Stimulated activated naive CD8-positive, alpha-beta T cell treated with anti-CD3 and anti-CD28 coated beads, Interleukin-15, amount 100 ng/mL, for 72 hours (primary cell): ENCODE measurements around the gene SPN.
"Not testable (repeated sequence)": the region's sequence is repeated elsewhere in the genome, so short reads cannot be mapped to it uniquely, and the experiment has no call there.

ENCODE experiments used
- ATAC-seq: fragments of 150-1000 bp; cut with Tn5 transposase; 2 replicates; pipeline ENCODE4 v1.10.0; 2021; ENCODE audit warnings: mild to moderate bottlenecking, moderate library complexity
- DNase-seq, 2 donors: peaks; one replicate each; pipeline ENCODE4 v3.0.0; 2021 to 2022
- H3K27ac Mint-ChIP-seq, 2 donors: one replicate each; pipeline ENCODE4 v1.8.0; 2022; ENCODE audit warnings: mild to moderate bottlenecking in 2 of 2, mixed read lengths in 2 of 2, moderate library complexity in 2 of 2
- H3K27me3 Mint-ChIP-seq: one replicate; pipeline ENCODE4 v1.8.0; 2022; ENCODE audit warnings: mixed read lengths
- H3K4me1 Mint-ChIP-seq: one replicate; pipeline ENCODE4 v1.8.0; 2022; ENCODE audit warnings: mild to moderate bottlenecking, mixed read lengths
- H3K4me3 Mint-ChIP-seq, 2 donors: one replicate each; pipeline ENCODE4 v1.8.0; 2022; ENCODE audit warnings: mild to moderate bottlenecking in 2 of 2, mixed read lengths in 2 of 2, moderate library complexity in 1 of 2
- H3K9me3 Mint-ChIP-seq, 2 donors: one replicate each; pipeline ENCODE4 v1.8.0; 2022; ENCODE audit warnings: mixed read lengths in 2 of 2

SPN gene, protein sequence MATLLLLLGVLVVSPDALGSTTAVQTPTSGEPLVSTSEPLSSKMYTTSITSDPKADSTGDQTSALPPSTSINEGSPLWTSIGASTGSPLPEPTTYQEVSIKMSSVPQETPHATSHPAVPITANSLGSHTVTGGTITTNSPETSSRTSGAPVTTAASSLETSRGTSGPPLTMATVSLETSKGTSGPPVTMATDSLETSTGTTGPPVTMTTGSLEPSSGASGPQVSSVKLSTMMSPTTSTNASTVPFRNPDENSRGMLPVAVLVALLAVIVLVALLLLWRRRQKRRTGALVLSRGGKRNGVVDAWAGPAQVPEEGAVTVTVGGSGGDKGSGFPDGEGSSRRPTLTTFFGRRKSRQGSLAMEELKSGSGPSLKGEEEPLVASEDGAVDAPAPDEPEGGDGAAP

GRCh38 chr16:29663016-29663806 is at the start of gene SPN:
Gene SPN (plus strand): TSS chr16:29663247. CDS start chr16:29663729, 482 bp downstream.
- peaks cover 67% of the 10 kb centered on the region for H3K4me1 Mint-ChIP-seq
- peak within 1 kb of the TSS; percentile 98 for H3K27ac Mint-ChIP-seq
- no peaks in the 10 kb centered on the region for H3K9me3 Mint-ChIP-seq
- ATAC-seq: peak; percentile 71
- peak within 1 kb of the TSS; percentile 97 to 98 for H3K4me3 Mint-ChIP-seq
- peak; percentile 53 to 71 for DNase-seq
- H3K27me3 Mint-ChIP-seq: no peaks in the 10 kb centered on the region

- H3K27ac Mint-ChIP-seq: peak overlapping the region; percentile 97 to 99
- H3K9me3 Mint-ChIP-seq, H3K27me3 Mint-ChIP-seq: not testable (repeated sequence)
- peaks cover 11% of the 10 kb centered on the region for H3K4me1 Mint-ChIP-seq
- H3K4me3 Mint-ChIP-seq: peak overlapping the region; percentile 88 to 91
- DNase-seq (peak; percentile 90 to 93), ATAC-seq (peak; percentile 58)
These were observed 49.6 kb upstream of the SPN start for GRCh38 chr16:29613307-29614057.

GRCh38 chr16:29614691-29615314 is 48.2 kb upstream of the SPN start:
- H3K4me1 Mint-ChIP-seq, ATAC-seq, DNase-seq, H3K9me3 Mint-ChIP-seq, H3K27ac Mint-ChIP-seq, H3K4me3 Mint-ChIP-seq, H3K27me3 Mint-ChIP-seq: not testable (repeated sequence)

GRCh38 chr16:29616127-29616526 is 46.9 kb upstream of the SPN start:
- not testable (repeated sequence) for H3K4me3 Mint-ChIP-seq, H3K27me3 Mint-ChIP-seq, ATAC-seq, DNase-seq, H3K9me3 Mint-ChIP-seq, H3K27ac Mint-ChIP-seq, H3K4me1 Mint-ChIP-seq

DNA sequence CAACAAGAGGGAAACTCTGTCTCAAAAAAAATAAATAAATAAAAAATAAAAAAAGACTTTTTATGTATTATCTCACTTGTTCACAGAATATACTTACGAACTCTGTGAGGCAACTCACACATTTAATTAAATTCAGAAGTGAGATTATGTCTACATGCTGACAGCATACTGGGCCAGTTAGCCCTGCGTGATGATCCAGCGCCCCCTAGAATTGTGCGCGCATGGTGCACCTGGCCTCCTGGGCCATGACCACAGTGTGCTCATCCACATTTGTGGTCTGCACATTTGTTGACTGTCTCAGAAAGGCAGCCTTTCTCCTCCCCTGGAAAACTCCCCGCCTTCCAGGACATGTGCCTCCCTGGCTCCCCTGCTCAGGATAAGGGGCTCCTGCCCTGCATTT is 42.5 kb upstream of the SPN start:
- not testable (repeated sequence) for H3K27me3 Mint-ChIP-seq, H3K27ac Mint-ChIP-seq, H3K4me1 Mint-ChIP-seq, H3K4me3 Mint-ChIP-seq, H3K9me3 Mint-ChIP-seq
- peak in 1 of 2 donors; percentile 50 for DNase-seq
- ATAC-seq: peak; percentile 86

- not testable (repeated sequence) for ATAC-seq, H3K9me3 Mint-ChIP-seq, H3K4me3 Mint-ChIP-seq, H3K27ac Mint-ChIP-seq, DNase-seq, H3K27me3 Mint-ChIP-seq
- peaks cover 18% of the 10 kb centered on the region for H3K4me1 Mint-ChIP-seq
These were observed 40.3 kb upstream of the SPN start for GRCh38 chr16:29622738-29623137.

DNA sequence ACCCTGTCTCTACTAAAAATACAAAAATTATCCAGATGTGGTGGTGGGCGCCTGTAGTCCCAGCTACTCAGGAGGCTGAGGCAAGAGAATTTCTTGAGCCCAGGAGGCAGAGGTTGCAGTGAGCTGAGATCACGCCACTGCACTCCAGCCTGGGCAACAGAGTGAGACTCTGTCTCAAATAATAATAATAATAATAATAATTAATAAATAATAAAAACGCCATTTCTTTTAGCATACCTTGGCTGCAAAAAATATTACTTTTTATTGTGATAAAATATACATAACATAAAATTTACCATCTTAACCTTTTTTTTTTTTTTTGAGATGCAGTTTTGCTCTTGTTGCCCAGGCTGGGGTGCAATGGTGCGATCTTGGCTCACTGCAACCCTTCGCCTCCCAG is 39.8 kb upstream of the SPN start:
- not testable (repeated sequence) for DNase-seq, H3K4me3 Mint-ChIP-seq, ATAC-seq, H3K9me3 Mint-ChIP-seq, H3K27ac Mint-ChIP-seq, H3K27me3 Mint-ChIP-seq
- H3K4me1 Mint-ChIP-seq: peaks cover 23% of the 10 kb centered on the region

GRCh38 chr16:29625114-29625513 is 37.9 kb upstream of the SPN start:
- H3K27me3 Mint-ChIP-seq, H3K4me3 Mint-ChIP-seq, H3K9me3 Mint-ChIP-seq, ATAC-seq, DNase-seq, H3K27ac Mint-ChIP-seq: not testable (repeated sequence)
- peaks cover 30% of the 10 kb centered on the region for H3K4me1 Mint-ChIP-seq

- ATAC-seq (peak; percentile 99), DNase-seq (peak; percentile 64 to 85)
- not testable (repeated sequence) for H3K9me3 Mint-ChIP-seq, H3K27me3 Mint-ChIP-seq
- peak overlapping the region; percentile 70 to 71 for H3K4me3 Mint-ChIP-seq
- peak overlapping the region; percentile 45 to 89 for H3K27ac Mint-ChIP-seq
- peaks cover 30% of the 10 kb centered on the region for H3K4me1 Mint-ChIP-seq
These were observed 36.2 kb upstream of the SPN start for GRCh38 chr16:29626778-29627331.

- ATAC-seq: peak; percentile 37
- H3K9me3 Mint-ChIP-seq: not testable (repeated sequence)
These were observed 35.4 kb upstream of the SPN start for GRCh38 chr16:29627661-29628075.

GRCh38 chr16:29628707-29629106 is 34.3 kb upstream of the SPN start:
- H3K4me3 Mint-ChIP-seq, DNase-seq, H3K27ac Mint-ChIP-seq, H3K27me3 Mint-ChIP-seq, H3K9me3 Mint-ChIP-seq, ATAC-seq: not testable (repeated sequence)
- H3K4me1 Mint-ChIP-seq: peaks cover 30% of the 10 kb centered on the region

More at GRCh38 chr16:29627661-29628075, 35.4 kb upstream of the SPN start:
- Mint-ChIP-seq H3K4me3 (peak overlapping the region; percentile 12 to 70), H3K27ac (peak overlapping the region in 1 of 2 donors; percentile 45), H3K4me1 (peaks cover 30% of the 10 kb centered on the region)
- peak in 1 of 2 donors; percentile 48 for DNase-seq
- not testable (repeated sequence) for H3K27me3 Mint-ChIP-seq

DNA sequence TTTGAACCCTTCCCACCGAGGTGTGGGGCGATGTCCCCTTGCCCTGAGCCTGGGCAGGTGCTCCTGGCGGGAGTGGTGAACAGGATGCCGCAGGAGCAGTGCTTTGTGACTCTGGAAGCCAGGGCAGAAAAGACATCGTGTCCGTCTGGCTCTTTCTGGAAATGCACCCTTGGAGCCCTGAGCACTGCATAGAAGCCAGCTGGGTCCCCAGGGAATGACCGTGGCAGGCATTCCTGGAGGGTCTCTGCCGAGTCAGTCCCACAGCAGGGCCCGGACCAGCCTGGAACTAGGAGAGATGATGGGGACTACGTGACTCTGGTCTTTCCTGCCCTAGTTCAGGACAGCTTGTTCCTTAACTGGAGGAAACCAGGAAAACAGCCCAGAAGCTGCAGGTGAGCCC is 33.7 kb upstream of the SPN start:
- not testable (repeated sequence) for H3K27ac Mint-ChIP-seq, H3K27me3 Mint-ChIP-seq, ATAC-seq

DNA sequence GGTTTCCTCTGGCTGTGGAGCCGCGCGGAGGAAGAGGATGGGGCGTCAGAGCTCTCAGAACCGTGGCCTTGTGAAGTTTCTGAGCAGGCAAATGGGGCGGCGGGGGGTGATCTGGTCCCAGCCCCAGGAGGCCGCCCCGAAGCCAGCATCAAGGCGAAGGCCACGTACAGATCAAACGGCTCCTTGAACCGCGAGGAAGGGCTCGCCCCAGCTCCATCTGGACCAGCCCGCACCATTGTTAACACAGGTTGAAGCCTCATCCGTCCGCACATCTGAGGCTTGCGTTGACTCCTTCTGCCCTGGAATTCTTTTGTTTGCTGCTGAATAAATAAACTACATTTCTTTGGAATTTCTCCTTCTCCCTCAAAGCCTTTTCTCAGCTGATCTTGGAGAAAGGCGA is 31.4 kb upstream of the SPN start:
- not testable (repeated sequence) for DNase-seq, H3K4me3 Mint-ChIP-seq, ATAC-seq, H3K27me3 Mint-ChIP-seq, H3K9me3 Mint-ChIP-seq, H3K27ac Mint-ChIP-seq
- H3K4me1 Mint-ChIP-seq: peaks cover 23% of the 10 kb centered on the region

More for the DNA sequence above, 33.7 kb upstream of the SPN start:
- peaks cover 30% of the 10 kb centered on the region for H3K4me1 Mint-ChIP-seq
- not testable (repeated sequence) for H3K9me3 Mint-ChIP-seq, DNase-seq, H3K4me3 Mint-ChIP-seq

- ATAC-seq, H3K4me3 Mint-ChIP-seq, H3K4me1 Mint-ChIP-seq, H3K27me3 Mint-ChIP-seq, H3K9me3 Mint-ChIP-seq, H3K27ac Mint-ChIP-seq, DNase-seq: not testable (repeated sequence)
These were observed 27.1 kb upstream of the SPN start for GRCh38 chr16:29635902-29636301.

GRCh38 chr16:29636368-29636767 is 26.7 kb upstream of the SPN start:
- not testable (repeated sequence) for H3K4me3 Mint-ChIP-seq, DNase-seq, H3K27me3 Mint-ChIP-seq, H3K27ac Mint-ChIP-seq, H3K9me3 Mint-ChIP-seq
- peak; percentile 53 for ATAC-seq
- H3K4me1 Mint-ChIP-seq: peaks cover 14% of the 10 kb centered on the region
